Measurements from ENCODE around the gene NUDT1.

NUDT1 gene

GRCh38 chr7:2214636-2215035 lies 27.4 kb upstream of the NUDT1 start:
- Histone ChIP-seq H3K9me3 (ENCODE audit: control insufficient read depth, insufficient read depth, low read depth, low read length) (no peaks in the 10 kb centered on the region), H3K4me1 (ENCODE audit: control insufficient read depth, insufficient read depth, low read length) (no peaks in the 10 kb centered on the region), H3K4me3 (ENCODE audit: low read depth, low read length) (no peak overlapping the region), H3K27ac (ENCODE audit: extremely low read depth, low read depth, low read length) (no peak overlapping the region), H3K36me3 (ENCODE audit: control insufficient read depth in 2 of 2, insufficient read depth in 1 of 2, low read length in 2 of 2) (peaks cover 0 to 79% of the 10 kb centered on the region in 2 experiments; a peak in 2 of 3 replicates)
- POLR2A ChIA-PET, result no interaction called here
- CTCF ChIA-PET, result interaction anchor here (0.6 to 1.0 kb wide), 2 partner anchors 133 to 506 kb away, joined by 3 to 4 read pairs; no protein-coding TSS in a partner anchor
- TF ChIP-seq ZNF701 (tag by site-specific recombination; IDR thresholded peaks at IDR 0.05) (no peak), PRDM1 (tag by site-specific recombination; IDR thresholded peaks at IDR 0.05) (no peak), ZNF449 (tag by site-specific recombination; IDR thresholded peaks at IDR 0.05) (no peak)

GRCh38 chr7:2215851-2216250 lies 26.2 kb upstream of the NUDT1 start:
- H3K36me3 ChIP-seq (ENCODE audit: control insufficient read depth in 2 of 2, insufficient read depth in 1 of 2, low read length in 2 of 2), result peaks cover 0 to 84% of the 10 kb centered on the region in 2 experiments; a peak in 2 of 3 replicates
- CTCF ChIA-PET, result no interaction called here
- H3K9me3 ChIP-seq (ENCODE audit: control insufficient read depth, insufficient read depth, low read depth, low read length), result no peaks in the 10 kb centered on the region
- H3K4me3 ChIP-seq (ENCODE audit: low read depth, low read length), result no peak overlapping the region
- POLR2A ChIA-PET, result no interaction called here
- no peak for TF ChIP-seq ZBTB10 (tag by site-specific recombination; IDR thresholded peaks at IDR 0.05)
- TF ChIP-seq ZNF624 (tag by site-specific recombination; IDR thresholded peaks at IDR 0.05), result no peak
- TF ChIP-seq ZNF335 (tag by site-specific recombination; conservative IDR thresholded peaks at IDR 0.05), result no peak
- TF ChIP-seq ZNF843 (tag by site-specific recombination; IDR thresholded peaks at IDR 0.05), result no peak
- no peak for TF ChIP-seq ZSCAN18 (tag by site-specific recombination; IDR thresholded peaks at IDR 0.05)
- no peak overlapping the region for H3K27ac ChIP-seq (ENCODE audit: extremely low read depth, low read depth, low read length)
- no peaks in the 10 kb centered on the region for H3K4me1 ChIP-seq (ENCODE audit: control insufficient read depth, insufficient read depth, low read length)

- ChIA-PET POLR2A (no interaction called here), CTCF (interaction anchor here (0.6 kb wide), 2 partner anchors 266 to 738 kb away, joined by 3 read pairs; no protein-coding TSS in a partner anchor)
- Histone ChIP-seq H3K27ac (ENCODE audit: extremely low read depth, low read depth, low read length) (no peak overlapping the region), H3K9me3 (ENCODE audit: control insufficient read depth, insufficient read depth, low read depth, low read length) (no peaks in the 10 kb centered on the region), H3K4me3 (ENCODE audit: low read depth, low read length) (no peak overlapping the region), H3K4me1 (ENCODE audit: control insufficient read depth, insufficient read depth, low read length) (no peaks in the 10 kb centered on the region), H3K36me3 (ENCODE audit: control insufficient read depth in 2 of 2, insufficient read depth in 1 of 2, low read length in 2 of 2) (peaks cover 4 to 81% of the 10 kb centered on the region in 2 experiments; a peak in 2 of 3 replicates)
- no peak for TF ChIP-seq ZNF501 (tag by site-specific recombination; IDR thresholded peaks at IDR 0.05)
- no peak for TF ChIP-seq ZNF184 (tag by site-specific recombination; IDR thresholded peaks at IDR 0.05)
- no peak for TF ChIP-seq TRIM28 (IDR thresholded peaks at IDR 0.05; ENCODE audit: borderline replicate concordance, low read length)
- TF ChIP-seq HIC1 (tag by site-specific recombination; IDR thresholded peaks at IDR 0.05), result no peak
- TF ChIP-seq ZBTB49 (tag by site-specific recombination; IDR thresholded peaks at IDR 0.05; ENCODE audit: low read depth), result no peak
- TF ChIP-seq GFI1B (tag by site-specific recombination; IDR thresholded peaks at IDR 0.05), result no peak
- no peak for TF ChIP-seq ZNF707 (tag by site-specific recombination; IDR thresholded peaks at IDR 0.05)
- TF ChIP-seq ZNF2 (tag by site-specific recombination; IDR thresholded peaks at IDR 0.05), result no peak
- TF ChIP-seq PATZ1 (tag by site-specific recombination; IDR thresholded peaks at IDR 0.05), result no peak
- no peak for TF ChIP-seq REPIN1 (tag by site-specific recombination; IDR thresholded peaks at IDR 0.05; ENCODE audit: low read depth)
Observed at GRCh38 chr7:2217206-2217605, 24.8 kb upstream of the NUDT1 start.

Measured in HEK293 (cell line).